ENCODE data around the gene PABPN1.

GRCh38 chr14:23285530-23286019, 35.7 kb upstream of the PABPN1 start:
- TF ChIP-seq MYC (IDR thresholded peaks at IDR 0.05; ENCODE audit: low read depth, low read length) (no peak), POLR2A (IDR thresholded peaks at IDR 0.05; ENCODE audit: extremely low read depth, insufficient read length) (no peak)
- TF ChIP-seq, protein P1, sequence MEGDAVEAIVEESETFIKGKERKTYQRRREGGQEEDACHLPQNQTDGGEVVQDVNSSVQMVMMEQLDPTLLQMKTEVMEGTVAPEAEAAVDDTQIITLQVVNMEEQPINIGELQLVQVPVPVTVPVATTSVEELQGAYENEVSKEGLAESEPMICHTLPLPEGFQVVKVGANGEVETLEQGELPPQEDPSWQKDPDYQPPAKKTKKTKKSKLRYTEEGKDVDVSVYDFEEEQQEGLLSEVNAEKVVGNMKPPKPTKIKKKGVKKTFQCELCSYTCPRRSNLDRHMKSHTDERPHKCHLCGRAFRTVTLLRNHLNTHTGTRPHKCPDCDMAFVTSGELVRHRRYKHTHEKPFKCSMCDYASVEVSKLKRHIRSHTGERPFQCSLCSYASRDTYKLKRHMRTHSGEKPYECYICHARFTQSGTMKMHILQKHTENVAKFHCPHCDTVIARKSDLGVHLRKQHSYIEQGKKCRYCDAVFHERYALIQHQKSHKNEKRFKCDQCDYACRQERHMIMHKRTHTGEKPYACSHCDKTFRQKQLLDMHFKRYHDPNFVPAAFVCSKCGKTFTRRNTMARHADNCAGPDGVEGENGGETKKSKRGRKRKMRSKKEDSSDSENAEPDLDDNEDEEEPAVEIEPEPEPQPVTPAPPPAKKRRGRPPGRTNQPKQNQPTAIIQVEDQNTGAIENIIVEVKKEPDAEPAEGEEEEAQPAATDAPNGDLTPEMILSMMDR (IDR thresholded peaks at IDR 0.05; ENCODE audit: low read depth, low read length): no peak
